ENCODE data around the gene PRAC1.

DNA sequence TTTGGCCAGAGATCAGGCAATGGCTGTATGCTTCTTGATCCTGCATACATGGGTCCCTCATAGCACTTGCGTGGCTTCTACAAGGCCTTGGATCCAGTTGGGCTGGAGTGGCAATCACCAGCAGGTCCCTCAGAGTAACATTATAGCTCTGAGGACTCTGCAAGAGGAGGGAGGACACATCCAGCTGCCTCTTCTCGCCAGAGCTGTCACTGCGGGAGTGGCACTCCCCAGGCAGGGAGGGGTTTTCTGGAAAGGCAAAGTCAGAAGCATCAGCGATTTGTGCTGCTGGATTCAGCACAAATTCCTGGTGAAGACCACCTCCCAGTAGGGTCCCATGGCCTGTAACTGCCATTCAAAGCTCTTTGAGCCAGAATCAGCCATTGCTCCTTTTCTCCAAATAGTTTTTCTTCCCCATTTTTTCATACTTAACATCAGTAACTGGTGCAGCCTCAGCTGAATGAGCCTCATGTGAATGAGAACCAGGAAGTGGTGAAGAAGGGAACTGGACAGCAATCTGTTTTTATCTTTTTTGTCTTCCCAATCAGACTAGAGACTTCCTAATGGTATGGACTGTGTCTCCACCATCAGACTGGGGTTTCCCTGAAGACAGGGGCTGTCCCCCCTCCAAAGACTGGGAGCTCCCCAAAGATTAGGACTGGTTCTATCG is 46.8 kb upstream of the PRAC1 start:
- TF ChIP-seq, protein P1, sequence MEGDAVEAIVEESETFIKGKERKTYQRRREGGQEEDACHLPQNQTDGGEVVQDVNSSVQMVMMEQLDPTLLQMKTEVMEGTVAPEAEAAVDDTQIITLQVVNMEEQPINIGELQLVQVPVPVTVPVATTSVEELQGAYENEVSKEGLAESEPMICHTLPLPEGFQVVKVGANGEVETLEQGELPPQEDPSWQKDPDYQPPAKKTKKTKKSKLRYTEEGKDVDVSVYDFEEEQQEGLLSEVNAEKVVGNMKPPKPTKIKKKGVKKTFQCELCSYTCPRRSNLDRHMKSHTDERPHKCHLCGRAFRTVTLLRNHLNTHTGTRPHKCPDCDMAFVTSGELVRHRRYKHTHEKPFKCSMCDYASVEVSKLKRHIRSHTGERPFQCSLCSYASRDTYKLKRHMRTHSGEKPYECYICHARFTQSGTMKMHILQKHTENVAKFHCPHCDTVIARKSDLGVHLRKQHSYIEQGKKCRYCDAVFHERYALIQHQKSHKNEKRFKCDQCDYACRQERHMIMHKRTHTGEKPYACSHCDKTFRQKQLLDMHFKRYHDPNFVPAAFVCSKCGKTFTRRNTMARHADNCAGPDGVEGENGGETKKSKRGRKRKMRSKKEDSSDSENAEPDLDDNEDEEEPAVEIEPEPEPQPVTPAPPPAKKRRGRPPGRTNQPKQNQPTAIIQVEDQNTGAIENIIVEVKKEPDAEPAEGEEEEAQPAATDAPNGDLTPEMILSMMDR (IDR thresholded peaks at IDR 0.05; ENCODE audit: borderline replicate concordance, extremely low read depth, low read length, poor library complexity, severe bottlenecking): no peak
- TF ChIP-seq EZH2 (IDR thresholded peaks at IDR 0.05; ENCODE audit: borderline replicate concordance, low read depth, low read length, severe bottlenecking): no peak
